ENCODE measurements around the gene EFHC1. TPM values are rescaled to one million over a fixed set of nuclear protein-coding genes. Genes with fewer than 3 reads are reported as not detected.

EFHC1 gene
- total RNA-seq, 1 donor from 2014 or later = 54.9 TPM

- DNase-seq (ENCODE audit: extremely low spot score, unreplicated experiment) = no peak
- Mint-ChIP-seq H3K9me3 (no peaks in the 10 kb centered on the region), H3K27me3 (no peaks in the 10 kb centered on the region), H3K4me3 (no peak overlapping the region), H3K36me3 (peaks cover 17% of the 10 kb centered on the region), H3K27ac (no peak overlapping the region), H3K4me1 (ENCODE audit: unreplicated experiment) (peaks cover 5% of the 10 kb centered on the region)
- TF ChIP-seq CTCF (conservative IDR thresholded peaks at IDR 0.05) = no peak
Measured at GRCh38 chr6:52532457-52532856, 112.3 kb downstream of the EFHC1 start.

- no peaks in the 10 kb centered on the region for H3K27me3 Mint-ChIP-seq
- H3K27ac Mint-ChIP-seq = no peak overlapping the region
- no peak for TF ChIP-seq CTCF (conservative IDR thresholded peaks at IDR 0.05)
- no peak for DNase-seq (ENCODE audit: extremely low spot score, unreplicated experiment)
- no peak overlapping the region for H3K4me3 Mint-ChIP-seq
- H3K36me3 Mint-ChIP-seq = peaks cover 17% of the 10 kb centered on the region
- H3K9me3 Mint-ChIP-seq = no peaks in the 10 kb centered on the region
- H3K4me1 Mint-ChIP-seq (ENCODE audit: unreplicated experiment) = peaks cover 12% of the 10 kb centered on the region
Measured at GRCh38 chr6:52533491-52533890, 113.3 kb downstream of the EFHC1 start.

GRCh38 chr6:52534363-52534762 is 114.2 kb downstream of the EFHC1 start:
- Mint-ChIP-seq H3K4me1 (ENCODE audit: unreplicated experiment) (peaks cover 12% of the 10 kb centered on the region), H3K27me3 (no peaks in the 10 kb centered on the region), H3K4me3 (no peak overlapping the region), H3K36me3 (peaks cover 17% of the 10 kb centered on the region), H3K9me3 (no peaks in the 10 kb centered on the region), H3K27ac (no peak overlapping the region)
- DNase-seq (ENCODE audit: extremely low spot score, unreplicated experiment) = no peak
- no peak for TF ChIP-seq CTCF (conservative IDR thresholded peaks at IDR 0.05)

- Mint-ChIP-seq H3K4me3 (no peak overlapping the region), H3K27ac (no peak overlapping the region), H3K27me3 (no peaks in the 10 kb centered on the region), H3K4me1 (ENCODE audit: unreplicated experiment) (peaks cover 17% of the 10 kb centered on the region), H3K9me3 (no peaks in the 10 kb centered on the region), H3K36me3 (peaks cover 17% of the 10 kb centered on the region)
- TF ChIP-seq CTCF (conservative IDR thresholded peaks at IDR 0.05) = no peak
- no peak for DNase-seq (ENCODE audit: extremely low spot score, unreplicated experiment)
Measured at GRCh38 chr6:52534966-52535390, 114.8 kb downstream of the EFHC1 start.

GRCh38 chr6:52535711-52536423 is 115.7 kb downstream of the EFHC1 start:
- no peak overlapping the region for H3K4me3 Mint-ChIP-seq
- no peaks in the 10 kb centered on the region for H3K27me3 Mint-ChIP-seq
- H3K36me3 Mint-ChIP-seq = peaks cover 17% of the 10 kb centered on the region
- peaks cover 24% of the 10 kb centered on the region for H3K4me1 Mint-ChIP-seq (ENCODE audit: unreplicated experiment)
- no peak overlapping the region for H3K27ac Mint-ChIP-seq
- no peak for TF ChIP-seq CTCF (conservative IDR thresholded peaks at IDR 0.05)
- DNase-seq (ENCODE audit: extremely low spot score, unreplicated experiment) = no peak
- no peaks in the 10 kb centered on the region for H3K9me3 Mint-ChIP-seq
